HCT116 (cell line): ENCODE measurements around the gene LRP1. TPM values are rescaled to one million over a fixed set of nuclear protein-coding genes. Genes with fewer than 3 reads are reported as not detected.

Experiments
- ATAC-seq: fragments of 200-7000 bp; cut with Tn5 transposase; 2 replicates; pipeline ENCODE4 v1.9.1; 2020; ENCODE audit warnings: mild to moderate bottlenecking, moderate library complexity
- BruUV-seq: library from RNA; stranded (reverse); fragments of 400-500 nt; replicated peaks from 2 replicates; lab custom pipeline; 2021; lab: Mats Ljungman, UMichigan
- CTCF ChIA-PET: fragments of 300-600 bp; sonication (Branson Sonifier 250); formaldehyde crosslinking; loops from one replicate; lab custom pipeline; 2021; ENCODE audit warnings: antibody characterized with exemption; lab: Charles Lee
- POLR2A ChIA-PET: fragments of 300-600, 350-600 bp; sonication (Branson Sonifier 250); formaldehyde crosslinking; loops from one replicate; lab custom pipeline; 2021; ENCODE audit warnings: antibody characterized with exemption; lab: Charles Lee
- RAD21 ChIA-PET, 2 experiments: fragments of 300-600 bp; sonication (Branson Sonifier 250); formaldehyde crosslinking; loops; one replicate each; lab custom pipeline; 2023; ENCODE audit warnings: low total read pairs in 2 of 2; ENCODE audit not compliant: uncharacterized antibody in 2 of 2, unreplicated experiment in 2 of 2, low non-redundant PET in 1 of 2; lab: Charles Lee
- DNase-seq: peaks from one replicate; pipeline ENCODE4 v3.0.0-alpha.2; 2010; ENCODE audit warnings: low read depth, low spot score
- H2AFZ ChIP-seq: fragments of 200-600 bp; shearing (Covaris generic), sonication (generic); 2 replicates; pipeline ENCODE4 v1.6.1; 2017; ENCODE audit warnings: low read depth, mixed run types, mixed read lengths, antibody characterized with exemption, low read length; ENCODE audit not compliant: poor library complexity, severe bottlenecking
- H3K27ac ChIP-seq: 2 replicates; pipeline ENCODE4 v1.5.1; 2012; ENCODE audit warnings: low read depth, low read length
- H3K27me3 ChIP-seq: fragments of 200-600 bp; sonication (generic); 2 replicates; pipeline ENCODE4 v1.6.1; 2016; ENCODE audit warnings: mixed run types, low read length, mixed read lengths; ENCODE audit not compliant: insufficient read depth
- H3K36me3 ChIP-seq, 2 experiments: fragments of 200-500 bp in 1 of 2; fragments of 200-600 bp in 1 of 2; sonication (Bioruptor generic) in 1 of 2; sonication (generic) in 1 of 2; 2 replicates each; pipeline versions ENCODE4 v1.5.1 to v1.6.1; 2014 to 2016; ENCODE audit warnings: low read length in 2 of 2, inconsistent platforms in 1 of 2, mixed read lengths in 1 of 2, mixed run types in 1 of 2; ENCODE audit not compliant: insufficient read depth in 2 of 2, control insufficient read depth in 1 of 2
- H3K4me1 ChIP-seq, 2 experiments: fragments of 200-600 bp in 1 of 2; sonication (generic) in 1 of 2; 2 replicates each; pipeline versions ENCODE4 v1.5.1 to v1.6.1; 2012 to 2017; ENCODE audit warnings: low read length in 2 of 2, inconsistent platforms in 1 of 2, mild to moderate bottlenecking in 1 of 2, mixed read lengths in 1 of 2, mixed run types in 1 of 2, moderate library complexity in 1 of 2; ENCODE audit not compliant: insufficient read depth in 2 of 2, control insufficient read depth in 1 of 2
- H3K4me2 ChIP-seq: fragments of 200-600 bp; sonication (generic); 2 replicates; pipeline ENCODE4 v1.6.1; 2017; ENCODE audit warnings: mixed run types, low read length, mixed read lengths
- H3K4me3 ChIP-seq, 2 experiments: fragments of 200-600 bp in 1 of 2; sonication (generic) in 1 of 2; replicated peaks in 1 of 2; 2 replicates each; pipeline ENCODE4 v1.5.1; 2011 to 2016; ENCODE audit warnings: low read length in 2 of 2, control low read depth in 1 of 2, low read depth in 1 of 2, mild to moderate bottlenecking in 1 of 2, mixed read lengths in 1 of 2, mixed run types in 1 of 2
- H3K79me2 ChIP-seq: fragments of 200-600 bp; sonication (generic); 2 replicates; pipeline ENCODE4 v1.6.1; 2017; ENCODE audit warnings: mild to moderate bottlenecking, mixed run types, low read length, moderate library complexity, mixed read lengths; ENCODE audit not compliant: insufficient read depth
- H3K9ac ChIP-seq: fragments of 200-600 bp; sonication (generic); 2 replicates; pipeline ENCODE4 v1.6.1; 2016; ENCODE audit warnings: low read length, mixed read lengths
- H3K9me2 ChIP-seq: fragments of 200-600 bp; sonication (generic), shearing (Covaris generic); 2 replicates; pipeline ENCODE4 v1.6.1; 2017; ENCODE audit warnings: mixed run types, mild to moderate bottlenecking, moderate library complexity; ENCODE audit not compliant: insufficient read depth
- H3K9me3 ChIP-seq, 2 experiments: fragments of 200-500 bp in 1 of 2; fragments of 200-600 bp in 1 of 2; sonication (Bioruptor generic) in 1 of 2; sonication (generic) in 1 of 2; 2 replicates each; pipeline ENCODE4 v1.6.1; 2014 to 2017; ENCODE audit warnings: low read length in 2 of 2, mixed read lengths in 2 of 2, inconsistent platforms in 1 of 2, low read depth in 1 of 2, mild to moderate bottlenecking in 1 of 2, mixed run types in 1 of 2, moderate library complexity in 1 of 2; ENCODE audit not compliant: control insufficient read depth in 1 of 2, insufficient read depth in 1 of 2
- H4K20me1 ChIP-seq: fragments of 200-600 bp; sonication (generic), shearing (Covaris generic); 2 replicates; pipeline ENCODE4 v1.6.1; 2017; ENCODE audit warnings: mixed run types, mild to moderate bottlenecking, moderate library complexity; ENCODE audit not compliant: insufficient read depth
- ATF3 ChIP-seq: IDR thresholded peaks from 2 replicates; pipeline ENCODE4 v1.6.1; 2012
- CBX3 ChIP-seq: IDR thresholded peaks from 2 replicates; pipeline ENCODE4 v1.6.1; 2012; ENCODE audit warnings: low read depth
- CEBPB ChIP-seq: IDR thresholded peaks from 2 replicates; pipeline ENCODE4 v1.6.1; 2012; ENCODE audit warnings: low read depth
- CTCF ChIP-seq, 3 experiments: fragments of 200-600 bp in 1 of 3; sonication (generic) in 1 of 3; IDR thresholded peaks in 2 of 3; conservative IDR thresholded peaks in 1 of 3; 2 replicates each; pipeline ENCODE4 v1.5.1; 2012 to 2017; ENCODE audit warnings: low read depth in 2 of 3, low read length in 2 of 3, antibody characterized with exemption in 1 of 3, borderline replicate concordance in 1 of 3, control low read depth in 1 of 3, mild to moderate bottlenecking in 1 of 3, mixed read lengths in 1 of 3, mixed run types in 1 of 3, moderate library complexity in 1 of 3; ENCODE audit not compliant: insufficient read depth in 1 of 3
- EGR1 ChIP-seq: IDR thresholded peaks from 2 replicates; pipeline ENCODE4 v1.6.1; 2012; ENCODE audit warnings: low read depth
- ELF1 ChIP-seq: IDR thresholded peaks from 2 replicates; pipeline ENCODE4 v1.6.1; 2012; ENCODE audit warnings: low read depth, borderline replicate concordance
- EZH2 ChIP-seq: fragments of 200-600 bp; sonication (generic); IDR thresholded peaks from 2 replicates; pipeline ENCODE4 v1.6.1; 2017; ENCODE audit warnings: antibody characterized with exemption, mixed run types
- EZH2phosphoT487 ChIP-seq: fragments of 200-600 bp; IDR thresholded peaks from 2 replicates; pipeline ENCODE4 v1.6.1; 2018; ENCODE audit warnings: antibody characterized with exemption, borderline replicate concordance
- JUND ChIP-seq: IDR thresholded peaks from 2 replicates; pipeline ENCODE4 v1.6.1; 2012
- MAX ChIP-seq: IDR thresholded peaks from 2 replicates; pipeline ENCODE4 v1.6.1; 2012
- RAD21 ChIP-seq: IDR thresholded peaks from 2 replicates; pipeline ENCODE4 v1.6.1; 2012; ENCODE audit warnings: low read depth, mild to moderate bottlenecking
- REST ChIP-seq: IDR thresholded peaks from 2 replicates; pipeline ENCODE4 v1.6.1; 2012; ENCODE audit warnings: low read depth
- SIN3A ChIP-seq: IDR thresholded peaks from 2 replicates; pipeline ENCODE4 v1.6.1; 2012; ENCODE audit warnings: low read depth
- SRF ChIP-seq: IDR thresholded peaks from 2 replicates; pipeline ENCODE4 v1.6.1; 2012; ENCODE audit warnings: low read depth
- TCF7L2 ChIP-seq: IDR thresholded peaks from 2 replicates; pipeline ENCODE4 v1.7.0; 2011; ENCODE audit warnings: borderline replicate concordance, inconsistent platforms; ENCODE audit not compliant: insufficient read depth, insufficient read length; ENCODE audit errors: extremely low read depth
- YY1 ChIP-seq: IDR thresholded peaks from 2 replicates; pipeline ENCODE4 v1.6.1; 2011; ENCODE audit warnings: low read length, low read depth, moderate library complexity, mild to moderate bottlenecking; ENCODE audit not compliant: insufficient replicate concordance; ENCODE audit errors: extremely low read depth
- ZBTB33 ChIP-seq: IDR thresholded peaks from 2 replicates; pipeline ENCODE4 v1.6.1; 2011; ENCODE audit warnings: mild to moderate bottlenecking, low read length, moderate library complexity; ENCODE audit not compliant: insufficient replicate concordance; ENCODE audit errors: extremely low read depth
- ZFX ChIP-seq: fragments of 450-650 bp; IDR thresholded peaks from 2 replicates; pipeline ENCODE4 v1.6.1; 2017
- ZNF274 ChIP-seq: fragments of 200-500 bp; sonication (Bioruptor generic); IDR thresholded peaks from 2 replicates; pipeline ENCODE4 v1.6.1; 2014; ENCODE audit warnings: mild to moderate bottlenecking, low read depth, low read length, inconsistent platforms
- intact Hi-C: fragments of 100-400 bp; cut with micrococcal nuclease; formaldehyde crosslinking; loops from 2 replicates; pipeline ENCODE4 v1.10.0; 2022
- total RNA-seq: library from RNA; stranded (reverse); gene quantifications from one replicate; pipeline ENCODE4 v1.2.1, GENCODE V29; 2021; ENCODE audit not compliant: unreplicated experiment

The LRP1 gene
- total RNA-seq, 1 experiment from 2014 or later = 12.0 TPM

- no peaks in the 10 kb centered on the region for H4K20me1 ChIP-seq
- H3K9me2 ChIP-seq = no peaks in the 10 kb centered on the region
- POLR2A ChIA-PET = interaction anchor here (1.2 to 2.3 kb wide), 2 partner anchors 9 to 17 kb away, joined by 5 to 16 read pairs; no protein-coding TSS in a partner anchor
- peaks cover 6 to 17% of the 10 kb centered on the region in 2 experiments; a peak in 3 of 4 replicates for H3K4me1 ChIP-seq
- intact Hi-C loops = no loop called here
- peak overlapping the region; percentile 71 to 86 for H3K4me3 ChIP-seq
- ATAC-seq (no peak), DNase-seq (no peak)
- peak overlapping the region; percentile 93 for H3K9ac ChIP-seq
- H3K79me2 ChIP-seq = peaks cover 30% of the 10 kb centered on the region
- RAD21 ChIA-PET = no interaction called here
- H2AFZ ChIP-seq = no peak overlapping the region
- no peaks in the 10 kb centered on the region for H3K9me3 ChIP-seq
- peak overlapping the region; percentile 88 for H3K27ac ChIP-seq
- no peaks in the 10 kb centered on the region for H3K27me3 ChIP-seq
- CTCF ChIA-PET = interaction anchor here (2.1 to 3.3 kb wide), 3 partner anchors 8 to 17 kb away, joined by 26 to 64 read pairs (median 27); no protein-coding TSS in a partner anchor
- H3K4me2 ChIP-seq = peak overlapping the region; percentile 94
- TSS peak; percentile 63 for BruUV-seq
- H3K36me3 ChIP-seq = peaks cover 15 to 34% of the 10 kb centered on the region in 2 experiments
- no peak for TF ChIP-seq EZH2phosphoT487
- no peak for TF ChIP-seq ZNF274
- no peak for TF ChIP-seq CBX3
- no peak for TF ChIP-seq ELF1
- no peak for TF ChIP-seq ZFX
- no peak for TF ChIP-seq ATF3
- no peak for TF ChIP-seq CEBPB
- no peak for TF ChIP-seq SIN3A
- TF ChIP-seq YY1 = no peak
- no peak for TF ChIP-seq SRF
- no peak for TF ChIP-seq EZH2
- no peak for TF ChIP-seq EGR1
- TF ChIP-seq MAX = no peak
- no peak for TF ChIP-seq RAD21
- no peak for TF ChIP-seq REST
- TF ChIP-seq TCF7L2 = no peak
- no peak for TF ChIP-seq ZBTB33
- TF ChIP-seq JUND = no peak
- no peak for TF ChIP-seq CTCF (IDR thresholded peaks at IDR 0.05 in 2 of 3, conservative IDR thresholded peaks at IDR 0.05 in 1 of 3; ENCODE audit: borderline replicate concordance in 1 of 3, insufficient read depth in 1 of 3, low read depth in 2 of 3, low read length in 2 of 3)
Observed at GRCh38 chr12:57230381-57231155, 102.3 kb downstream of the LRP1 start.
